NCI-H1417 treated with DMSO at 0.1 percent for 48 hours (cell line): Measurements from ENCODE around the gene BAD.

ENCODE experiments used
- DNase-seq: peaks from one replicate; lab custom pipeline; 2025; lab: John Stamatoyannopoulos, UW

The BAD gene

DNA sequence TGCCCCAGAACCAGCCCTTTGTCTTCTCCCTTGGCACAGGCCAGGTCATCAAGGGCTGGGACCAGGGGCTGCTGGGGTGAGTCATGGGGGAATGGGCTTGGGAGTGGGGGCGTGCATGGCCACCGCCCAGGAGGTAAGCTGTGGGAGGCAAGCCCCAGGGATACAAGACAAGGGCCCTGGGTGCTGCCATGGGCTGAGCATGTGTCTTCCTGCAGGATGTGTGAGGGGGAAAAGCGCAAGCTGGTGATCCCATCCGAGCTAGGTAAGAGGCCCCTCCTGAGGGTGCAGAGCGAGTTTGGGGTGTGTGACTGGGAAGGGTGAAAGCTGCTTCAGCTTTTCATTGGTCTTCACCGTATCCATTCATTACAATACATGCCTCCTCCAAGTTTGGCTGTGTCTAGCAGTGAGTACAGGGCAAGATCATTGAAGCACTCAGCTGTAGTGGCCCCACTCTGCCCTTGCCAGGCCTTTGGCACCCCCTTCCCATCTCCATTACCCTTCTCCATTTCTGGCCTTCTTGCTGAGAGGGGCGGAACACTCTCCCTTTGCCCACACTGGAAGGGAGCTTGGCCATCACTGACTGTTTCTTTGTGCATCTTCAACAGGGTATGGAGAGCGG is 41.1 kb downstream of the BAD start:
- DNase-seq = no peak

DNA sequence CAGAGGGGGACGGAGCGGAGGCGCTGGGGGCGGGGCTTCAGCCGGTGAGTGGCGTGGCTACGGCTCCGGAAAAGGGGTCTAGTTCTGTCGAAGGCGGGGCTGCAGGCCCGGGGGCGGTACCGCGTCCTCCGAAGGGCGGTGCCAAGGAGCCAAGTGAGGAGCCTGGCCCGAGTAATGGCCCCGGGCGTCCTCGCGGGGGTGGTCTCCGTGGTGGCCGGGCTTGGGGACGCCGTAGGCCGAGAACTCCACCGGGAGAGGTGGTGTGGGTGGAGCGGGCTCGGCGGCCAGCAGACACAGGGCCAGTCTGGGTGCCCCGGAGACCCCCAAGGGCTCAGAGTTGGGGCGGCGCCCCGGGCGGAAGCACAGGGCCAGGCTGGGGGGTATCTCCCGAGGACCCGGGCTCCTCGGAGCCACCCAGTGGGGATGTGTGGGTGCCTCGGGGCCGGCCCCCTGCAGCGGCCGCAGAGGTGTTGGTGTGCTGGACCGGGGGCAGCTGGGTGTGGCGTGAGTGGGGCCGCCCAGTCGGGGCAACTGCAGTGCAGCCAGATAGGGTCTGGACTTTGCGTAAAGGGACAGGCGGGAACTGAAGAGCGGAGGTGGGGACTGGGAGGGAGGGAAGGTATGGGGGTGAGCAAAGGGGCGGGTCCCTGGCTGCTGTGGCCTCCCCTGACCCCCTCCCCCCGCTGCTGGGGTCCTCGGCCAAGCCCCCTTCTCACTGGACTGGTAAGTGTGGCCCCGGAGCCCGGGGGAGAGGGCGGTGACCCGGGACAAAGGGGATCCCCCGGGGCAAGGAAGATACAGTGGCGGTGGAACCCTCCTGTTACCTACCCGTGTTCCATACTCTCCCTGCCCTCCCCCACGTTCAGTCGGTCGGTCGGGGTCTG is 42.7 kb downstream of the BAD start:
- no peak for DNase-seq

DNA sequence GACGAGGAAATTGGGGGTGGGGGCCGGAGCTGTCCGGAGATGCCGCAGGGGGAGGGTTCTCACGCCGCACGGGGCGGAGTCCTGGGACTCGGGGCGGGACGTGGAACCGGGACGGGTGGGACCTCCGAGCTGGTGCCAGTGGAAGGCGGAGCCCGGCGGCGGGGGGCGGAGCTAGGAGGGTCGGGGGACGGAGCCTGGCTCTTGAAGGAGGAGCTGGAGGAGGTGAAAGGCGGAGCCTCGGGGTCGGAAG is 43.3 kb downstream of the BAD start:
- DNase-seq = peak; percentile 96

DNA sequence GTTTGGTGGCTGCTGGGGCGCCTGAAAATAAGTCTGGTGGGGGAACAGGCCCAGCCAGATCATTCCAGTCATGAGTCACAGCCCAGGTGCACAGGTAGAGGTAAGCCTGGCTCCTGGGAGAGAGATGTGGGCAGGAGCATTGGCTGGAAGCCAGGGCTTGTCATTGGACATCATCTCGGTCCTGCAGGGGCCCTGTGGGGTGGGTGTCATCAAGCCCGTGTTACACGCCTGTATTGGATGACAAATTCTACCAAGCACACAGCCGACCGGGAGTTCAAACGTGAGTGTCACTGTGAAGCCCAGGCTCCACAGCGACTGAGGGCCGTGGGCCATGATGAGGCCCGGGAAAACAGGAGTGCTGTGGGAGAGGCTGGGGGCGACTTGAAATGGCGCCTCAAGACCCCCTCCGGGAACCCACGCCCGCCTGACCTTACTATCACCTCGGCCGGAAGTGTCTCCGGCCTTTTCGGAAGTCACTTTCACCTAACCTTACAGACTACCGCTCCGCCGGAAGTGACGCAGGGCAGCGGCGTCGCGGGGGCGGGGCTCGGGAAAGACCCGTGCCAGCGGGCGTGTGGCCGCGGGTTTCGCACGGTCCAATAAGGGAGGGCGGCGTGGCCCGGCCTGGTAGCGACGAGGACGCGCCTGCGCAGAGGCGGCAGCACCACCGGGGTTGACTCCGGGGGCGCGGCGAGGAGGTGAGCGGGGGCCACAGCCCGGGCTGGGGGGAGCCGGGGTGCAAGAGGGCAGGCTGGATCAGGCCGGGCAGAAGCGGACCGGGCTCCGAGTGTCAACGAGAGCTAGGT is 43.8 kb downstream of the BAD start, which contains the start of gene FKBP2:
Gene FKBP2 (plus strand): TSS at position 661 of the 806 bp plus-strand sequence. CDS start 1,293 bp downstream, outside the sequence.
- peak; percentile 89 for DNase-seq

DNA sequence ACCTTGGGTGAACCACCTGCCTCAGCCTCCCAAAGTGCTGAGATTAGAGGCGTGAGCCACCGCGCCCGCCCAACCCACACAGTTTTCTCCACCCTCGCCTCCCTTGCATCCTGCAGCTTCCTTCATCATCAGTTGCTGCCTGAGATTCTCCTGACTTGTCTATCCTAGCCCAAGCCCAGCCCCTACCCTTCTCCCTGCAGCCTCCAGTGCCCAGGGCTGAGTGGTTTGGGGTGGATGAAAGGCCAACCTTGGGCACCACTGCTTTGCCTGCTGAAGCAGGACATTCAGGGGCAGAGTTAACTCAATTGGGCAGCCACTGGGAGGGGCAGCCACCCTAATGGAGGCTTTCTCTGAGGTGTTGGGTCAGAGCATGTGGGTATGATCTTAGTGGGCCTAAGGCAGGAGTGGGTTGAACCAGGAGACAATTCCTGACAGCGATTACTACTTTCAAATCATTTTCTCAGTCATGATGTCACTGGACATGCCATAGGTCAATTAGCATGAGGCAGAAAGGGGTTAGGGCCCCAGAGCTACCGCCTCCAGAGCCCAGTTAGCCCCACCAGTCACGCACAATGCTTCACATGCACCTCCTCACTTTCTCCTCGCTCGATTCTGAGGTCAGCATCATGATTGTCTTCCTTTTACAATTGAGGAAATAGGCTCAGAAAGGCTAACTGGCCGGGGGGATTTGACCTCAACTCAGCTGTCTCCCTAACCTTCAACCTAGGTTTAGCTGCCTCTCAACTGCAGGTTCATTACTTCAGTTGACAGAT is 44.6 kb downstream of the BAD start:
- no peak for DNase-seq

DNA sequence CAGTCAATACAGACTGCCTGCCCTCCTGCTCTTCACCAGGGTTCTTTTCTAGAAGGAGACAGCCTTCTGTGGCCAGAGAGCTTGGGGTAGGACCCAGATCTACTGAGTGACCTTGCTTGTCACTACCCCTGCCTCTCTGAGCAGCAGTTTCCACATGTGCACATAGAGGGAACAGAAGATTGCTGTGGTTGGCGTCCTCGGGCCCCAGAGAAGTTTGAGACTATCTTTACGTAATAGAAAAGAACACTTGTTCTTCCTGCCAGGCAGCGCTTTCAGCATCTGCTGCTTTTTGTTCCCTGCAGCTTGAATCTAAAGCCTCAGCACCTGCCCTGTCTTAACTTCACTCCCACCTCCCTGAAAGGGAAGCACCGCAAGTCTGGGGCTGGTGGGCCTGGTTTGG is 45.5 kb downstream of the BAD start:
- no peak for DNase-seq

DNA sequence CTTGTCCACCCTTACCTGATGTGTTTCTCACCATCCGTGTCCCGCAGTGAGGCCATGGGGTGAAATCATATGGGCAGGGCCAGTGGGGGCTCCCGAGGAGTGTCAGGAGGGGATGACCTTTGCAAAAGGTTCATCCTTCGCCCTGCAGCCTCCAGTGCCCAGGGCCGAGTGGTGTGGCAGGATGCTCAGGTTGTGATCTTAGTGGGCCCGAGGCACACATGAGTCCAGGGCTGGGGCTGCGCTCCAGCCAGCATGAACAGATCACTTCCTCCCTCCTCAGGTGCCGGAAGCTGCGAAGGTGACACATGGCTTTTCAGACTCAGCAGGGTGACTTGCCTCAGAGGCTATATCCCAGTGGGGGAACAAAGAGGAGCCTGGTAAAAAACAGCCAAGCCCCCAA is 46.4 kb downstream of the BAD start:
- no peak for DNase-seq

DNA sequence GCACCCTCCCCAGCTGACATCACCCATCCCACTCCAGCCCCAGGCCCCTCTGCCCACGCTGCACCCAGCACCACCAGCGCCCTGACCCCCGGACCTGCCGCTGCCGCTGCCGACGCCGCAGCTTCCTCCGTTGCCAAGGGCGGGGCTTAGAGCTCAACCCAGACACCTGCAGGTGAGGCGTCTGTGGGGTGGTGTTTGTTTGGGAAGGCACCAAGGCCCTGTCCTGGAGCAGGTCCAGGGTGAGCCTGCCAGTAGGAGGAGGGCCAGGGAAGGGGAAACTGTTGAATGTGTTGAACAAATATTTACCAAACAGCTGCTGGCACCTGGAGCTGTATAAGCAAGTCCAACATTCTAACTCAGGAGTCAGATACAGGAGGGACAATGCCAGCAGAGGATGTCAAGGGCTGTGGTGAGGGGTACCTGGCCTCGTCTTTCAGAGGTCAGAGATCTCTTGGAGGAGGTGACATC is 46.9 kb downstream of the BAD start:
- DNase-seq = peak; percentile 59

DNA sequence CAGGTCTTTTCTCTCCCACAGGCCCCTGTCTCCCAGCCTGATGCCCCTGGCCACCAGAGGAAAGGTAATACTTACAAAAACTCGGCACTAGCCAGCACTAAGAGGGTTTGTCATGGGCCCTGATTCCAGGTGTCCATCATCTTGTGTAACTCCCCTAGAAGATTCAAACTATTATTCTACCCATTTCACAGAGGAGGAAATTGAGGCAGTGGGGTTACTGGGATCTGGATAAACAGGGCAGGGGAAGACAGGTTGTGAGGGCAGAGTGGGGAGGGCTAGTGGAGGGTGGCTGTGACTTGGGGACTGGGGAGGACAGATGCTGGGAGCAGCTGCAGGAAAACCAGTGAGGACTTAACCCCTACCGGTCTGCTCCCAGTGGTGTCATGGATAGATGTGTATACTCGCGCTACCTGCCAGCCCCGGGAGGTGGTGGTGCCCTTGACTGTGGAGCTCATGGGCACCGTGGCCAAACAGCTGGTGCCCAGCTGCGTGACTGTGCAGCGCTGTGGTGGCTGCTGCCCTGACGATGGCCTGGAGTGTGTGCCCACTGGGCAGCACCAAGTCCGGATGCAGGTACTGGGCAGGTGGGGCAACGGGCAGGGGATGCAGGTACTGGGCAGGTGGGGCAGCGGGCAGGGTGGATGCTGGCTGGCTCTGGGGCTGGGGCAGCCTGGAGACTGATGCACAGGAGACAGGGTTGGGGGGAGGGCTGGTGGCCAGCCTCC is 48.9 kb downstream of the BAD start:
- DNase-seq = no peak

DNA sequence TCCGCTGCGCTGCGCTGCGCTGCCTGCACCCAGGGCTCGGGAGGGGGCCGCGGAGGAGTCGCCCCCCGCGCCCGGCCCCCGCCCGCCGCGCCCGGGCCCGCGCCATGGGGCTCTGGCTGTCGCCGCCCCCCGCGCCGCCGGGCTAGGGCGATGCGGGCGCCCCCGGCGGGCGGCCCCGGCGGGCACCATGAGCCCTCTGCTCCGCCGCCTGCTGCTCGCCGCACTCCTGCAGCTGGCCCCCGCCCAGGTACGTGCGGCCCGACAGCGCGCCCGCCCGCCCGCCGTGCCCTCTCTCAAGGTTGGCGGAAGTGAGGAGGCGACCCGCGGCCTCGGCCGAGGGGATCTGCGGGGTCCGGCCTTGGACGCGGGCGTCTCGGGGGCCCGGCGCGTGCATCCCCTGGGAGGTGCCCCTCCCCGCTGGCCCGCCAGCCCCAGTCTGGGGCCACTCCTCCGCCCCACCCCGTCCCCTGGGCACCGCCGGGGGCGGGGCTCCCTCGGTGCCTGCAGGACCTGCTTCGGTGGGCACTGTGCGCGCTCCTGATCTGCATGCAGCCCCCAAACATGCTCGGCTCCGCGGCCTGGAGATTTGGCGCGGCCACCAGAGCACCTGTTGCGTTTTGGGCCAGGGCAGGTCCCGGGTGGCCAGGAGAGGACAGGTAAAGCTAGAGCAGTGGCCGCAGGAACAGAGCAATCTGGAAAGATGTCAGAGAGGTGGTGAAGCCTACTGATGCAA is 49.7 kb downstream of the BAD start:
- DNase-seq = no peak

DNA sequence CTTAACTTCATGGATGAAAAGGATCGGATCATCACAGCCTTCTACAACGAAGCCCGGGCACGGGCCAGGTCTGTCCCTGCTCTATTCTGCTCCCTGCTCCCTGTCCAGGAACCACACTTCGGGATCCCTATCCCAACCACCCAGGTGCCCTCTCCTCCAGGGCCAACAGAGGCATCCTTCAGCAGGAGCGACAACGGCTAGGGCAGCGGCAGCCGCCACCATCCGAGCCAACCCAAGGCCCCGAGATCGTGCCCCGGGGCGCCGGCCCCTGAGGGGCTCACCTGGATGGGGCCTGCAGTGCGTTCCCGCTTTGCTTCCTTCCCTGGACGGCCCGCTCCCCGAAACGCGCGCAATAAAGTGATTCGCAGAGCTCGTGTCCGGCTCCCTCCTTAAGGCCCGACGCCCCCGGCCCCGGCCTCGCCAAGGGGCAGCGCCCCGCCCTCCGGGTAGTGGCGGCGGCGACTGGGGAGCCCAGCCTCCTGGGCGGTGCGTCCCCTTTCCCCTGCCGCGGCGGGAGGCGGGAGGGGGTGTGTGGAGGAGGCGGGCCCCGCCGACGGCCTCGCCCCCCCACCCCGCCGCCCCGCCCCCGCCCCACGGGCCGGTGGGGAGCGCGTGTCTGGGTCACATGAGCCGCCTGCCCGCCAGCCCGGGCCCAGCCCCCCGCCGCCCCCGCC is 50.4 kb downstream of the BAD start, which contains the start of gene VEGFB:
Gene VEGFB (plus strand): TSS at position 672 of the 674 bp plus-strand sequence. CDS start 250 bp downstream, outside the sequence.
- no peak for DNase-seq

DNA sequence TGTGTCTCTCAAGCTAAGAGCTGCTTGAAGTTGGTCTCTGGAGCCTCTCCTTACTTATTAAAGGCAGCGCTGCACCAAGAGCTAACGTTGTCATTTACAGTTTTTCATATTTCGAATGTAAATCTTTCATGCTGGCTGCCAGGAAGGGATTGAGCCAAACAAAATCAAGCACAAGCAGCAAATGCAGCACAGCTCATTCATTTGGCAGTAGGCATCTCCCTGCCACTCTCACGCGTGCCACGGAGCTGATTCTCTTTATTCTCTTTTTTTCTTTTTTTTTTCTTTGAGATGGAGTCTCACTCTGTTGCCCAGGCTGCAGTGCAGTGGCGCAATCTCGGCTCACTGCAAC is 51.5 kb downstream of the BAD start:
- DNase-seq = no peak

DNA sequence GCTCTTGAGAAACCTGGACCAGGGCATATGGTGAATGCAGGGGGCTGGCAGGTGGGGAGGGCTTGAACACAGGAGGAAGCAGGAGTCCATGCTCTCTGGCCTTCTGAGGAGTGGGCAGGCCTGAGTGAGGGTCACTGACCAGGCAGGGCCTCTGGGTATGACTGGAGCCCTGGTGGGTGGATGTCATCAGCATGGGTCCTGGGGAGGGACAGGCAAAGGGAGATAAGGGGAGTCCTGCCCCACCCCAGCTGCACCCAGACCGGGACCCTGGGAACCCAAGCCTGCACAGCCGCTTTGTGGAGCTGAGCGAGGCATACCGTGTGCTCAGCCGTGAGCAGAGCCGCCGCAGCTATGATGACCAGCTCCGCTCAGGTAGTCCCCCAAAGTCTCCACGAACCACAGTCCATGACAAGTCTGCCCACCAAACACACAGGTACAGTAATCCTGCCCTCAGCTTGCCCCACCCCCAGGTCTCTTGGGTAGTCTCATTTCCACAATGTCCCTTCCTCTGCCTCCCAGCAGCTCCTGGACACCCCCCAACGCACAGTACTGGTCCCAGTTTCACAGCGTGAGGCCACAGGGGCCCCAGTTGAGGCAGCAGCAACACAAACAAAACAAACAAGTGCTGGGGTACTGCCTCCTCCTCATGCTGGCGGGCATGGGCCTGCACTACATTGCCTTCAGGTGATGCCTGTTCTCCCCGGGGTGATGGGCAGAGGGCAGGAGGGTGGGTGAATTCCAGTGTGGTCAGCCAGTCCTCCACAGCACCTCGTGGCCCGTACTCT is 52.1 kb downstream of the BAD start:
- no peak for DNase-seq

DNA sequence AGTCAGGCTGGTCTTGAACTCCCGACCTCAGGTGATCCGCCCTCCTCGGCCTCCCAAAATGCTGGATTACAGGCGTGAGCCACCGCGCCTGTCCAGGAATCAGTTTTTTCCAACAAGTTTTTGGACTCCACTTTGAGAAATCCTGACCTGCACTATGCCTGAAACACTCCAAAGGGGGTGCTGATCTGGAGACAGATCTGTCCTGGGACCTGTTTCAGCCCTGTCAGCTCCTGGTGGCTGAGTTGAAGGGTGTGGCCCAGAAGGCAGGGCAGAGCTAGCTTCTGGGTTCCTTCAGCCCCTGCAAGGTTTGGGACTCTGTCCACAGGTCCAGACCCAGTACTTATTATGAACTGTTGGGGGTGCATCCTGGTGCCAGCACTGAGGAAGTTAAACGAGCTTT is 52.9 kb downstream of the BAD start:
- no peak for DNase-seq

DNA sequence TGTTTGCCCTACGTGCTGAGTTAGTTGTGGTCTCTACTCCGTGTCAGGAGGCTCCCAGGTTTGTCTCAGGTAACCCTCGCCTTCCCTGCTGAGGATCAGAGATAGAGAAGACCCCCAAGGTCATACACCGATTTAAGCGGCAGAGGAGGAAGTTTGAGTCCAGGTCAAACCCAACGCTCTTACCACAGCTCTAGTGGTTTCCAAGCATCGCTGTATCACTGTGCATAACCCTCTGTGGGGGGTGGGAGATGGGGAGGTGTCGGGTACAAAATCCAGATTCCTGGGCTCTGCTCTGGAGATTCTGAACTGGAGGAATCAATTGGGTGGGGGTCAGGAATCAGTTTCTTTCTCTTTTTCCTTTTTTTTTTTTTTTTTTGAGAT is 53.5 kb downstream of the BAD start:
- no peak for DNase-seq

DNA sequence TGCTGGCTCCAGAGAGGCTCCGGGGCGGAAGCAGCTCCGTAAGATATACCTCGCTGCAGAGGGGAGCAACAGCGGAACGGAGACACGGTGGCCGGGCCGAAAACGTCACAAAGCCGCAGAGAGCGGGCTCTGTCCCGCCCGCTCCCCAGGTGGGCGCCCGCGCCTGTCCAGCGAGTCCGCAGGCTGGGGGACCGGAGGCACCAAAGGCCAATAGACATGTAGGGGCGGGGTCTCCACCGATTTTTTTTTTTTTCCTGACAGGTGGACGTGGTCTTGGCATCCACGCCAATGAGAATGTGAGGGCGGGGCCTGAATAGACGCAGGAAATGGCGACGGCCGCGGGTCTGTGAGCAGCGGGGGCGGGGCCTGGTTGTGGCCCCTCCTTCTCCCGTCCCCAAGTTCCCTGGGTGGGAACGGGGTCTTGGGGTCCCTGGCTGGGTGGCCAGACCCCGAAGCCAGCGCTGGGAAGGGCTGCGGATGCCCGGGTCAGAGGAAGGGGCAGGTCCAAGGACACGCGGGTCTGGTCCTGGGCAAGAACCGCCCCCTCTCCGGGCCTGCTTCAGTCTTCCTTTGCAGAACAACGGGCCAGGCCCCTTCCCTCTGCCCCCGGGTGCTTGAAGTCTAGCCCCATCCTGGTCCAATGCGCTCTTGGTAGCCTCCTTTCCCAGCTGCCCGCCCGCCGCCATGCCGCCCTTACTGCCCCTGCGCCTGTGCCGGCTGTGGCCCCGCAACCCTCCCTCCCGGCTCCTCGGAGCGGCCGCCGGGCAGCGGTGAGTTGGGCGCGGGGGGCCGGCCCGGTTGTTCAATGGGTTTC is 54.1 kb downstream of the BAD start, which contains the start of gene DNAJC4:
Gene DNAJC4 (plus strand): TSS at position 378 of the 814 bp plus-strand sequence. CDS start 307 bp downstream, at position 685.
- peak; percentile 93 for DNase-seq

DNA sequence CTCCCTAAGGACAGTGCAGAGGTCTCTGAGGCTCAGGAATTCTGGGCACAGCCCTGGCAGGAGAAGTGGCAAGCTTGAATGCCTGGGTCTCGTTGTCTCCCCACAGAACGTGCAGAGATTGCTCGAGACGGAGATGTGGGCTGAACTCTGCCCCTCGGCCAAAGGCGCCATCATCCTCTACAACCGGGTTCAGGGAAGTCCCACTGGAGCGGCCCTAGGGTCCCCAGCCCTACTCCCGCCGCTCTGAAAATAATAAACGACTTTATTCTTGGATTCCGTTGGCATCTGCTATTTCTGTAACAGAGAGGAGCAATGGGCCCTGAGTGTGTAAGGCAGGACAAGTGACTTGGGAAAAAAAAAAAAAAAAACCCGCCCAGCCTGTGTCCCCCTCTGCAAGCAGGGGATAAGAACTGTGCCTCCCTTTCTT is 54.7 kb downstream of the BAD start:
- DNase-seq = no peak

DNA sequence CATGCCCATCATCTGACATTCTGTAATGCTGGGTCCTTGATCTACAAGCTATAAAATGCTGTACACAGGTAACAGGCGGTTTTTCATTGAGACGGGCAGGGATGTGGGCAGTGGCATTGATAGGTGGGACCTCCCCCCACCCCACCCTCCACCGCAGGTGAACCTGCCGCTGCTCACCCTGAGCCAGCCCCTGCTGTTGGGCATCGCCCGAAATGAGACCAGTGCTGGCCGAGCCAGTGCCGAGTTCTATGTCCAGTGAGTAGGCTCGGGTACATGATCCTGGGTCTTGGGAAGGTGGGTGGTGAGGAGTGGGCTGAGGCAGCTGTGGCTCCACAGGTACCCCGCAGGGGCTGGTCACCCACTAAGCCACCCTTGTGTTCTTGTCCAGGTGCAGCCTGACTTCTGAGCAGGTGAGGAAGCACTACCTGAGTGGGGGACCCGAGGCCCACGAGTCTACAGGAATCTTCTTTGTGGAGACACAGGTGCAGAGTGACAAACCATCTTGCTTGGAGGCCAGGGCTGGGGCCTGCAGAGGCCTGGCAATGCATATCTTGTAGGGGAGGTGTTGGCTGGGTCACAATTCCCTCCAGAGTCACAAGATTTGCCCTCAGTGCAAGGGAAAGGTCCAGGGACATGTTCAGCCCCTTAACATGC is 55.2 kb downstream of the BAD start:
- DNase-seq = no peak
